ENCODE results near the gene PLEKHA4.
"Not testable (repeated sequence)": the region's sequence is repeated elsewhere in the genome, so short reads cannot be mapped to it uniquely, and the experiment has no call there.

Gene PLEKHA4

DNA sequence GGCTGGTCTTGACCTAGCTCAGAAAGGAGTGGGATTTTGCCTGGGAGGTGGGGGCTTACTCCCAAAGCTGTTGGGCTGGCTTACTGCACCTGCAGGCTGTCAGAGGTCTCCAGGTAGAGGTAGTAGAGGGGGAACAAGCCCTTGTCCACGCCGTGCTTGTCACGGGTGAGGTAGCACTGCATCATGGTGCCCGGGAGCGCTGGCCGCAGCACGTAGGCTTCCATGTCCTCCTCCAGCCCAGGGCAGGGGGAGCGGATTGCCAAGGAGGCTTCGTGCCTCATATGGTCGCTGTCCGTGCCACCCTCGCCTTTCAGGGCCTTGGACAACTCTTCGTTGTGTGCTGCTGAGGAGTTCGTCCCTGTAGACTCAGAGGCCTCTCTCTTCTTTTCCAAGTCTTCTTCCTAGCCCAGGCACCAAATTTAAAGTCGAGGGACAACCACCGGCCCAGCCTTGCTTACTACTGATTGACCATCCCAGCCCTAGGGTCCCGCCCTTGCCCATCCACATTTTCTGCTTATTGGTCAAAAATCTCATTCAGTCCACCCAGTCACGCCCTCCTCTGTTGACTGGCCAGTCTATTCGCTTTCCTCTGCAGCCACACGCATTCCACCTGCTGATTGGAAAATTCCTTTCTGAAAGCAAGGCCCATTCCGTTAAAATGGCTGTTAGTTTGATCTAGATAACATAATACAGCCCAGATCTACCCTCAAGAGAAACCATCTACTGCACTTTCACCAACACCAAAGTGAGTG lies 19.6 kb upstream of the PLEKHA4 start:
- no peak for DNase-seq

DNA sequence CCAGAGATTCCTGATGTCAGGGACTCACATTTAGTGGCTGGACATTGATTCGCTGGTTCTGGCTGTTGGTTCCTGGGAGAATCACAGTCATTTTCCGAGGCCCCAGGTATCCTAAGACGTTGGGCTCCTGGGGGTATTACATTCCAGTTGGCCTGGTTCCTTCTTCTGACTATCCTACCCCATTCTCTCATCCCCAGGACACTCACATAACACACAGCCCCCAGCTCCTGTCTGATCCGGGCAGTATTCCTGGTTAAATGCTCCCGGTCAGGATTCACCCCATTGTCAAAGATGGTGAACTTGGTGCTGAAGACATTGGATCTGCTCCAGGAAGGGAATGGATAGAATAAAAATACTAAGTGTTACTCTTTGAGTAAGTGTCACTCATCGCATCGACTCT lies 15.3 kb upstream of the PLEKHA4 start:
- no peak for DNase-seq

DNA sequence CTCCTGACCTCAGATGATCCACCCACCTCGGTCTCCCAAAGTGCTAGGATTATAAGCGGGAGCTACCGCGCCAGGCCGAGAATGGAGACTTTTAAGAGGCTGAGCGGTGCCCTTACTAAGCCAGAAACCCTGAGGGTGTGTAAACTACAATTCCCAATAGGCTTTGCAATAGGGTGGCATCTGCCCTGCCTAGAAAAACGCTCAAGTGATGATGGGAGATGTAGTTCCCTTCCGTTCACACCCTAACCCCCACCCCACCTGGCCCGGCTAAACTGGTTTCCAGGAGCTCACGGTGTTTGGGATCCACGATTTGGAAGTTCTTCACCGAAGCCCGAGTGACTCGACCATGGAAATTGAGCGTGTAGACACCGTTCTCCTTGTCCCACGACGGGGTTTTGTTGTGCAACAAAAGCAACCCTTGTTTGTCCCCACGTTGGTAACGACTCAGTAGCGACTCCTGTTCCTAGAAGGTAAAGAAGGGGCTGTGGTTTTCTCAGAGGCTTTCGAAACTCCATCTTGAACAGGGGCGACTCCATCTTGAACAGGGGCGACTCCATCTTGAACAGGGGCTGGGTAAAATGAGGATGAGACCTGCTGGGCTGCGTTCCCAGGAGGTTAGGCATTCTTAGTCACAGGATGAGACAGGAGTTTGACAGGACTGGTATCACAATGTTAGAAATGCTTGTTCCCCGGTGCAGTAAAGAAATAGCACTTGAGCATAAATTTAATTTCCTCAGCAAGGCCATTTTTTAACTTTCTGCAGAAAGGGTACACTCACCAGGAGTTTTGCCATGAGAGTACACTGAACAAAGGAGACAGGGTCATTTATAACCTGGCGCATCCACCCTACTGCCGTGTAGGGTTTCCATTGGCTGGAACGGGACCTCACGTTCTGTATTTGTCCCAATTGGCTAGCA lies 13.6 kb upstream of the PLEKHA4 start:
- no peak for DNase-seq

DNA sequence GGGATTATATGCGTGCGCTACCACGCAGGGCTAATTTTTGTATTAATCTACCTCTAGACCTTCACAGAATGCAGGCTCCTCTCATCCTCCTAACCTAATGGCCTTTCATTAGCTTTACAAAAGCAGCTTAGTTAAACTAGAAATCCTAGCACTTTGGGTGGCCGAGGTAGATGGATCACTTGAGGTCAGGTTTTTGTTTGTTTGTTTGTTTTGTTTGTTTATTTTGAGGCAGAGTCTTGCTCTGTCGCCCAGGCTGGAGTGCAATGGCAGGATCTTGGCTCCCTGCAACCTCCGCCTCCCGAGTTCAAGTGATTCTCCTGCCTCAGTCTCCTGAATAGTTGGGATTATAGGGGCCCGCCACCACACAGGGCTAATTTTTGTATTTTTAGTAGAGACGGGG lies 11.3 kb upstream of the PLEKHA4 start:
- not testable (repeated sequence) for DNase-seq

DNA sequence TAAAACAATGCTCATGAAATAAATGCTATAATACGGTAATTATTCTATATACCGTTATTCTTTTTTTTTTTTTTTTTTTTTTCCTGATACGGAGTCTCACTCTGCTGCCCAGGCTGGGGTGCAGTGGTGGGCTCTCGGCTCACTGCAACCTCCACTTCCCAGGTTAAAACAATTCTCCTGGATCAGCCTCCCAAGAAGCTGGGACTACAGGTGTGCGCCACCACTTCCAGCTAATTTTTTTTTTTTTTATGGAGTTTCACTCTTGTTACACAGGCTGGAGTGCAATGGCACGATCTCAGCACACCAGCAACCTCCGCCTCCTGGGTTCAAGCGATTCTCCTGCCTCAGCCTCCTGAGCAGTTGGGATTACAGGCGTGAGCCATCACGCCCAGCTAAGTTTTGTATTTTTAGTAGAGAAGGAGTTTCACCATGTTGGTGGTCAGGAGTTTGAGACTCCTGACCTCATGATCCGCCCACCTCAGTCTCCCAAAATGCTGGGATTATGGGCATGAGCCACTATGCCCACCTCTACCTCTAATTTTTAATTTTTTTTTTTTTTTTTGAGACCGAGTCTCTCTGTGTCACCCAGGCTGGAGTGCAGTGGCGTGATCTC lies 10.7 kb upstream of the PLEKHA4 start:
- no peak for DNase-seq

DNA sequence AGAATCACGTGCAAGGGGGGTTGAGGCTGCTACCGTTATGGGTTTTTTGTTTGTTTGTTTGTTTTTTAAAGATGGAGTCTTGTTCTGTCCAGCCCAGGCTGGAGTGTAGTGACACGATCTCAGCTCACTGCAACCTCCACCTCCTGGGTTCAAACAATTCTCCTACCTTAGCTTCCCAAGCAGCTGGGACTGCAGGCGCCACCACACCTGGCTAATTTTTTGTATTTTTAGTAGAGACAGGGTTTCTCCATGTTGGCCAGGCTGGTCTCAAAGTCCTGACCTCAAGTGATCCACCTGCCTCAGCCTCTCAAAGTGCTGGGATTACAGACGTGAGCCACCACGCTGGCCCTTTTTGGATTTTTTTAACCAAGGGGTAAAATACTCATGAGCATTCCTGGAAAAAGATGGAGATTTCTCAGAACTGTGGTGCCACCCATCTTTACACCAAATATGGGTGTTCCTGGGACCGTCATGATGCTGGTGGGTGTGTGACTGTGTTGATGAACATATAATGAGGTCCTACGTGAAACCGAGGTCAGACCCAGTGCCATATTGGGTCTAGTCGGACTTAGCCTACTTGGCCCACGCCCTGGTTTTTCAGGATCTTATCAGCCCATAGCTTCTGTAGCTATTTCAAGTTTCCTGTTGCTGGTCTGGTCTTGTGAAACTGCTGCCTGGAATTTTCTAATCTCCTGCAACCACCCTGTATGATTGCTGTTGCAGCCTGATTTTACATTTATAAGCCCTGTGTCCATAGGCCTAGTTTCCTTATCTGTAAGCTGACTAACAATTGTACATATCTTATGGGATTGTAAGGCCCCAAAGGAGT lies 10.0 kb upstream of the PLEKHA4 start:
- DNase-seq: no peak

DNA sequence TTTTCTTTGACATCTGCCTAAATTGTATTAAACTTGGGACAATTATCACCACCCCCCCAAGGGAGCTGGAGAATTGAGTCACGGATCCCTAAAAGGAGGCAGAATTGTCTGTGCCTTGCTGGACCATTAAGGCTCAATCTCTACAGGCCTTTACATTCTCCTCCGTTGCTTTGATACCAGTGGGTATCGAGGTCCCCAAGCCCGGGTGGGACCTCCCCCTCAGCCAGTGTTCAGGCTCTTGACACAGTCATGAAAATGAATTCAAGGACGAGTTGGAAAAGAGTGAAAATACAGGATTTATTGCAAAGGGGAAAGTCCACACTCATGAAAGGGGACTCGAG lies 9.4 kb upstream of the PLEKHA4 start:
- DNase-seq: no peak

DNA sequence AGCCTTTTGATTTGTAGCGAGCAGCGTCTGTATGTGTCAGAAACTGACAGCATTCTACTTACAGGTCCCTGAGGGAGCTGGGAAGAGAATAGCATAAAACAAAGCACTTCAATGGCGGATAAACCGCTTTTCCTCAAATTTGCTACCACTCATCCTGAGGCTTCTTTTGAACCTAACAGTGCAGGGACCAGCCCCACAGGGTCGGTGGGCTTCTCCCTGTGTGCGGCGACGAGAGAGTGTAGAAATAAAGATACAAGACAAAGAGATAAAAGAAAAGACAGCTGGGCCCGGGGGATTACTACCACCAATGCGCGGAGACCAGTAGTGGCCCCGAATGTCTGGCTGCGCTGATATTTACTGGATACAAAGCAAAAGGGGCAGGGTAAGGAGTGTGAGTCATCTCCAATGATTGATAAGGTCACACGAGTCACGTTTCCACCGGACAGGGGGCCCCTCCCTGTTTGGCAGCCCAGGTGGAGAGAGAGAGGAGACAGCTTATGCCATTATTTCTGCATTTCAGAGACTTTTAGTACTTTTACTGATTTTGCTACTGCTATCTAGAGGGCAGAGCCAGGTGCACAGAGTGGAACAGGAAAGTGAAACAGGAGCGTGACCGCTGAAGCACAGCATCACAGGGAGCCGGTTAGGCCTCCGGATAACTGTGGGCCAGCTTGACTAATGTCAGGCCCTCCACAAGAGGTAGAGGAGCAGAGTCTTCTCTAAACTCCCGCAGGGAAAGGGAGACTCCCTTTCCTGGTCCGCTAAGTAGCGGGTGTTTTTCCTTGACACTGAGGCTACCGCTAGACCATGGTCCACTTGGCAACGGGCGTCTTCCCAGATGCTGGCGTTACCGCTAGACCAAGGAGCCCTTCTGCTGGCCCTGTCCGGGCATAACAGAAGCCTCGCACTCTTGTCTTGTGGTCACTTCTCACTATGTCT lies 7.9 kb upstream of the PLEKHA4 start:
- not testable (repeated sequence) for DNase-seq

DNA sequence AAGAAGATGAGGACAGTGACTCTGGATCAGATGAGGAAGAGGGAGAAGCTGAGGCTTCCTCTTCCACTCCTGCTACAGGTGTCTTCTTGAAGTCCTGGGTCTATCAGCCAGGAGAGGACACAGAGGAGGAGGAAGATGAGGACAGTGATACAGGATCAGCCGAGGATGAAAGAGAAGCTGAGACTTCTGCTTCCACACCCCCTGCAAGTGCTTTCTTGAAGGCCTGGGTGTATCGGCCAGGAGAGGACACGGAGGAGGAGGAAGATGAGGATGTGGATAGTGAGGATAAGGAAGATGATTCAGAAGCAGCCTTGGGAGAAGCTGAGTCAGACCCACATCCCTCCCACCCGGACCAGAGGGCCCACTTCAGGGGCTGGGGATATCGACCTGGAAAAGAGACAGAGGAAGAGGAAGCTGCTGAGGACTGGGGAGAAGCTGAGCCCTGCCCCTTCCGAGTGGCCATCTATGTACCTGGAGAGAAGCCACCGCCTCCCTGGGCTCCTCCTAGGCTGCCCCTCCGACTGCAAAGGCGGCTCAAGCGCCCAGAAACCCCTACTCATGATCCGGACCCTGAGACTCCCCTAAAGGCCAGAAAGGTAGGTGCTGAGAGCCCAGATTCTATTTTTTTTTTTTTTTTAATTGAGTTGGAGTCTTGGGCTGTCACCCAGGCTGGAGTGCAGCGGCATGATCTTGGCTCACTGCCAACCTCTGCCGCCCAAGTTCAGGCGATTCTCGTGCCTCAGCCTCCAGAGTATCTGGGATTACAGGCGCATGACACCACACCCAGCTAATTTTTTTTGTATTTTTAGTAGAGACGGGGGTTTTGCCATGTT lies 6.1 kb upstream of the PLEKHA4 start:
- no peak for DNase-seq

DNA sequence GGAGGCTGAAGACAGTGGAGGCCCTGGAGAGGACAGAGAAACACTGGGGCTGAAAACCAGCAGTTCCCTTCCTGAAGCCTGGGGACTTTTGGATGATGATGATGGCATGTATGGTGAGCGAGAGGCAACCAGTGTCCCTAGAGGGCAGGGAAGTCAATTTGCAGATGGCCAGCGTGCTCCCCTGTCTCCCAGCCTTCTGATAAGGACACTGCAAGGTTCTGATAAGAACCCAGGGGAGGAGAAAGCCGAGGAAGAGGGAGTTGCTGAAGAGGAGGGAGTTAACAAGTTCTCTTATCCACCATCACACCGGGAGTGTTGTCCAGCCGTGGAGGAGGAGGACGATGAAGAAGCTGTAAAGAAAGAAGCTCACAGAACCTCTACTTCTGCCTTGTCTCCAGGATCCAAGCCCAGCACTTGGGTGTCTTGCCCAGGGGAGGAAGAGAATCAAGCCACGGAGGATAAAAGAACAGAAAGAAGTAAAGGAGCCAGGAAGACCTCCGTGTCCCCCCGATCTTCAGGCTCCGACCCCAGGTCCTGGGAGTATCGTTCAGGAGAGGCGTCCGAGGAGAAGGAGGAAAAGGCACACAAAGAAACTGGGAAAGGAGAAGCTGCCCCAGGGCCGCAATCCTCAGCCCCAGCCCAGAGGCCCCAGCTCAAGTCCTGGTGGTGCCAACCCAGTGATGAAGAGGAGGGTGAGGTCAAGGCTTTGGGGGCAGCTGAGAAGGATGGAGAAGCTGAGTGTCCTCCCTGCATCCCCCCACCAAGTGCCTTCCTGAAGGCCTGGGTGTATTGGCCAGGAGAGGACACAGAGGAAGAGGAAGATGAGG lies 5.3 kb upstream of the PLEKHA4 start:
- no peak for DNase-seq

DNA sequence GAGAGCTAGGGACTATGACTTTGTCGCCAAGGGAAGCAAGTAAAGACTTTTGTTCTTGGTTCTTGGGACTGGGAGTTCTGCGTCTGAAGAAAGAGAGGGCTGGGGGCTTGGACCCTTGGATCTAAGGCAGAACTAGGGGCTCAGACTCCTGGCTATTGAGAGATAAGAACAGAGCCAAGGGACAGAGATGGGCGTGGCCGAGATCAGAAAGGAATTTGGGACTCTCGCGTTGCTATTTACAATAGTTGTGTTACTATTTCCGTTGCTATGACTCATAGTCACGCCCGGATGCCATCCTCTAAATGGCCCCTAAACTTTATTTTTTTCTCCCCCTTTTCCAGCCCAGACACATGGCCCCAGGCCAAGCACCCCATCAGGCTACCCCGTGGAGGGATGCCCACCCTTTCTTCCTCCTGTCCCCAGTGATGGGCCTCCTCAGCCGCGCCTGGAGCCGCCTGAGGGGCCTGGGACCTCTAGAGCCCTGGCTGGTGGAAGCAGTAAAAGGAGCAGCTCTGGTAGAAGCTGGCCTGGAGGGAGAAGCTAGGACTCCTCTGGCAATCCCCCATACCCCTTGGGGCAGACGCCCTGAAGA lies 4.6 kb upstream of the PLEKHA4 start:
- no peak for DNase-seq

DNA sequence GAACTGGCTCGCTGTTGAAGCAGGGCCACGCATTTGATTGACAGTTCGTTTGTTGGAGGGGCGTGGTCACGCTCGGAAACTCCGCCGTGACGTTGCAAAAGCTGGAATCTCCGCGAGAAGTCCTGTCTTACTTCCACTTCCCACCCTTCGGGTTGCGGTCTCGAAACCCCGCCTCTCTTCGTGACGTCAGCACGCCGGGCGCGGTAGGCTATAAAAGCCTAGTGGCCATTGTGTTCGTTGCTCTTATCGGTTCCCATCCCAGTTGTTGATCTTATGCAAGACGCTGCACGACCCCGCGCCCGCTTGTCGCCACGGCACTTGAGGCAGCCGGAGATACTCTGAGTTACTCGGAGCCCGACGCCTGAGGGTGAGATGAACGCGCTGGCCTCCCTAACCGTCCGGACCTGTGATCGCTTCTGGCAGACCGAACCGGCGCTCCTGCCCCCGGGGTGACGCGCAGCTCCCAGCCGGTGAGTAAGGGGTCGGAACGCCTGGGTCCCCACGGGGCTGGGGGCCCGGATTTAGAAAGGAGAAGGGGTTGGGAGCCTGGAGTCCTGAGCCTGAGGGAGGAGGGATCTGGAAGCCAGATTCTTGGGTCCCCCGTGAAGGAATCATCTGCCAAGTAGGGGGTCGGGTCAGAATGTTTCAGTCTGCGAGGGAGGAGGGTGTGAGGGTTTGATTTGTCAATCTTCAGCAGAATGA lies 3.9 kb upstream of the PLEKHA4 start, which contains the start of gene PPP1R15A:
Gene PPP1R15A, plus strand, starts transcription at position 240 of the 702 bp plus-strand sequence. CDS start 813 bp downstream, outside the sequence.
- peak; percentile 98 for DNase-seq

DNA sequence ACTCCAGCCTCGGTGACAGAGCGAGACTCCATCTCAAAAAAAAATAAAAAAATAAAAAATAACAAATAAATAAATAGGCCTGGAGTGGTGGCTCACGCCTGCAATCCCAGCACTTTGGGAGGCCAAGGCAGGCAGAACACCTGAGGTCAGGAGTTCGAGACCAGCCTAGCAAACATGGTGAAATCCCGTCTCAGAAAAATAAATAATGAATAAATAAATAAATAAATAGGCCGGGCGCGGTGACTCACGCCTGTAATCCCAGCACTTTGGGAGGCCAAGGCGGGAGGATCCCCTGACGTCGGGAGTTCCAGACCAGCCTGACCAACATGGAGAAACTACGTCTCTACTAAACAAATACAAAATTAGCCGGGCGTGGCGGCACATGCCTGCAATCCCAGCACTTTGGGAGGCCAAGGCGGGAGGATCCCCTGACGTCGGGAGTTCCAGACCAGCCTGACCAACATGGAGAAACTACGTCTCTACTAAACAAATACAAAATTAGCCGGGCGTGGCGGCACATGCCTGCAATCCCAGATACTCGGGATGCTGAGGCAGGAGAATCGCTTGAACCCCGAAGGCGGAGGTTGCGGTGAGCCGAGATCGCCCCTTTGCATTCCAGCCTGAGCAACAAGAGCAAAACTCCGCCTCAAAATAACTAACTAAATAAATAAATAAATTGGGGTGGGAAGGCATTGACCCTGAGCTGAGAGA lies 3.2 kb upstream of the PLEKHA4 start:
- DNase-seq: not testable (repeated sequence)

DNA sequence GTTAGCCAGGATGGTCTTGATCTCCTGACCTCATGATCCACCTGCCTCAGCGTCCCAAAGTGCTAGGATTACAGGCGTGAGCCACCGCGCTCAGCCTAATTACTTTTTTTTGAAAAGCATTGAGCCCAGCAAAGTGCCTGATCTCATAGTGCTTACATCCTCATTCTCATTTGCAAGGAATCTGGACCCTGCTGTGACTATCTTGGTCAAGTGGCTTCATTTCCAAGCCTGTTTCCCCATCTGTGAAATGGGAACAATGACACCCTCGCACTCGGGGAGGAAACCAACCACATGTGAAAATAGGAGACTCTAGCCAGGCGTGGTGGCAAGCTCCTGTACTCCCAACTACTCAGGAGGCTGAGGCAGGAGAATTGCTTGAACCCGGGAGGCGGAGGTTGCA lies 1.6 kb upstream of the PLEKHA4 start:
- no peak for DNase-seq

DNA sequence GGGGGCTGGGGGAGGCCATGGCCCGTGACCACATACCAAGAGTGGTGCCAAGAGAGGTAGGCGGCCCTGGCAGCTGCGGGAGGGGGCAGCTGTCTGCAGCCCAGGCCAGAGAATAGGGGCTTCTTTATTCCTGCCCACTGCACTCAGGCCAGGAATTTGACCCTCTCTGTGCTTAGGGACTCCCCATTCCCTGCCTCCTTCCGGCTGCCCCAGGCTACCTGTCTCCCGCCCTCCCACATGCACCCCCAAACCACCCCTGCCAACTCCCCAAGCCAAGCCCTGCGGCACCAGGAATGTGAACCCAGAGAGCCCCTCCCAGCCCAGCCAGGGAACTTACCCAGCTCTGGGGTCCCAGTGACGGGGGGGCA lies 687 bp downstream of the PLEKHA4 start:
- no peak for DNase-seq

DNA sequence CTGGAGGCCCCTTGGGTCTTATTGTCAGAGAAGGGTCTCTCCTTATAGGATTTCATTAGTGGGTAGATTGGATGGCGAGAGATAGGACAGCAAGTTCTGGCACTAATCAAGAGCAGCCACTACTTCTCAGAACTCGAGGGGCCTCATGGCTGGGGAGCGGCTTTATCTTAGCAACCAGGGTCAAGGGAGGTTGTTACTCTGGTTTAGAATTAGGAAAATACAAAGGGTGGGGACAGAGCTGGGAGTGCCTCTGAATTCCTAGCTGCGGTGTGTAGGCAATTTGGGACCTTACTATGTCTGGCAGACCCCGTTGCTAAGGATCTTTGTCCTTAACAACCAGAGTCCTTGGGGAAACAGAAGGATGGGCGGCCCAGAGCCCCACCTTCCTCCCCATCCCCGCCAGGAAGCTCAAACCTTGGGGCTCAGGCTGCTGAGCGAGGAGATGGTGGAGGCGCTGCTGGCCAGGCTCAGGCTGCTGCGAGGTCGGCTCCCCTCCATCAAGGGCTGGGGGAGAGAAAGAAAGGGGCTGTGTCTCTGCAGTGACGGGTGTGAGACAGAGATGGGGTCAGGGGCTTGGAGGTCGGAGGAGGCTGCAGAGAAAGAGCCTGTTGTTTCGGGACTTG lies 1.2 kb downstream of the PLEKHA4 start:
- DNase-seq: no peak

DNA sequence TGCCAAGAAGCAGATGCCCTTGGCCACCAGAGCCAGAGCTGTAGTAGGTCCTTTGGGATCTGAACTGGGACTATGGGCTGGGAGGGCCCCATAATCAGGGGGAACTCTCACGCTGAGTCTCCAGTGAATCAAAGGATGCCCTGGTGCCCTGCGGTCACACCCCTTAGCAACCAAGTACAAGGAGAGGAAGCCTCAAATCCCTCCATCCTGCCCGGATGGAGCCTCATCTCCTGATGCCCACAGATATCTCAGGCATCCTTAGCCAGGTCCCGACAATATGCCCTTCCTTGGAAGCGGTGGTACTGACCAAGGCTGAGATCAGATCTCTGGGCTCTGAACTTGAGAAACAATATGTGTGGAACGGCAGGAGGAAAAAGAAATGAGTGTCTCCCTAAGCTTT lies 1.7 kb downstream of the PLEKHA4 start:
- no peak for DNase-seq

DNA sequence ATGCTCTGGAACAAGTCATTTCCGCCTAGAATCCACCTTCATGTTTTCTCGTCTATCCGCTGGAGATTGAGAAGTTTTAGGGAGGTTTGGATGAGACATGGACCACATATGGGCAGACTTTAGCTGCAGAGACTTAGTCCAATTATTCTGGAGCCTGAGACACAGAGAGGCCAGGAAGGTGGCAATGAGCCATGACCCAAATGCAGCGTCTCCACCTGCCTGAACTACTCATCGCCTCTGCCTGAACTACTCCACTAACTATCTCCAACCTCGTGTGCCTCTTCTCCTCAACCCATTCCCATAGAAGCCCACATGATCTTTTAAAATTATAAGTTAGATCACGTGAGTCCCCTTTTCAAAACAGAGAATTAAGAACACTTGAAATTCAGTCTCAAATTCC lies 5.6 kb downstream of the PLEKHA4 start:
- no peak for DNase-seq

All from midbrain (tissue), 1 donor.